Hippocampal formation (tissue), 2 donors: ENCODE measurements around the gene AKAP6.

ENCODE experiments used
- DNase-seq, 2 donors: peaks; one replicate each; lab custom pipeline; 2025; lab: John Stamatoyannopoulos, UW

Gene AKAP6

GRCh38 chr14:32408018-32408417 is 78.9 kb downstream of the AKAP6 start:
- DNase-seq, result no peak

- DNase-seq, result no peak
Measured at GRCh38 chr14:32412103-32412502, 83.0 kb downstream of the AKAP6 start.

DNA sequence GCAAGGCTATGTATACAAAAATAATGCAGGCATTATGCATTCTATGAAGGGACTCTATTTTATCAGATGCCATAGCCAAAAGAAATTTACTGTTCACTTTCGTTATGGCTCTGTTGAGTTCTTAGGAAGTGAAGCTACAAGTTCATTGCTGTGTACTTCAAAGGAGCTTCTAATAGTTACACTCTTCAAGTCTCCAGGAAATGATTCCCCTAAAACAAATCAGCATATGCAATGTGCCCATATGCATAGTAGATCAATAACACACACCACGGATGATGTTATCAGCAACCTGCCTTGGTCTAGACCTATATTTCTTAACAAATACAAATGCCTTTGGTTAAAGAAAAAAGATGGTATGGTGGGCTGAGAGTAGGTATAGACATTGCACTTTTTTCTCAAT is 83.4 kb downstream of the AKAP6 start:
- no peak for DNase-seq

DNA sequence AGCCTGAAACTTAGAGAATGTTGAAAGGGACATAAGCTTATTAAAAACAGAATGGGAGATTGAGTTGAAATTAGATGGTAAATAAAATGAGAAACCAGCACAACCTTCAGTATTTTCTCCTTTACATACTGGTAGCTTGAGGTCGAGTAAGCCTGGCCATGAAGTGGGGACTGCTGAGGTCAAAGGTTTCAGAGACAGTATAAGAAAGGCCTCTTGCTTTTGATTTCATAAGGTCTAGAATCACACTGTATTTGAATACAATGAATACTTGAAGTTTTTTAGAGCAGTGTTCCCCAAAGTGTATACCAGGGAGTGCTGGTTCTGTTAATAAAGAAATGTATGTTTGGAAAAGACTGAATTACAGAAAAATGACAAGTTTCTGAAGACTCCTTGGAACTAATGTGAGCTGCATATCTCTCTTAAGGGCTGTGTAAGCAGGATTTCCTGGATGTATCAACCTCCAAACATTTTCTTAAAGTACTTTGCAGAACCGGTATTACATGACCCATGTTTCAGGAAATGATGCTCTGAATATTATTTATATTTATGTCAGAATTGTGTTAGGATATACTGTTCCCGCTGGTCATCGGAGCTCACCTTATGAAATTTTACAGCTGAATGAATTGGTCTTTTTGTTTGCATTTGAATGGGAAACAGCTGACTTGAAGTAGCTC is 85.0 kb downstream of the AKAP6 start:
- DNase-seq, result no peak

DNA sequence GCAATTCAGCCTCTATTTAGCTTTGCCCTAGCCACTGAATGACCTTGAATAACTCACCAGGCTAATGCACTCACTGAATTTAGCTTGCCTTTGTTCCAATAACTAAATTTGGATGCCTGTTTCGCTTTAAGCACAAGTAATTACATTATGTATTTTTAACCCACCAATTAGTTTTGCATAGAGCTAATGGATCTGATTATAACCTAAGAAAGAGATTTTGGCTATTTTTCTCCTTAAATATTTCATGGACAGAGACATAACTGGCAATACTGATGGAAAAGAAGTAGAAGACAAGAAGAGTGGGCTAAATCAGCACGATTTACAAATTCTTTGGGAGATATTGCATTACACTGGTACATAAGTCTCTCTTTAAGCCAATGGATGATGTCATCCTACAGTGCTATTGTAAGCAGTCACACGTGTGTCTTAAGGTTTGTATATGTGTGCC is 85.7 kb downstream of the AKAP6 start:
- no peak for DNase-seq

- DNase-seq, result no peak
Measured at GRCh38 chr14:32417956-32418552, 89.0 kb downstream of the AKAP6 start.

- DNase-seq, result no peak
Measured at GRCh38 chr14:32419429-32419828, 90.3 kb downstream of the AKAP6 start.

DNA sequence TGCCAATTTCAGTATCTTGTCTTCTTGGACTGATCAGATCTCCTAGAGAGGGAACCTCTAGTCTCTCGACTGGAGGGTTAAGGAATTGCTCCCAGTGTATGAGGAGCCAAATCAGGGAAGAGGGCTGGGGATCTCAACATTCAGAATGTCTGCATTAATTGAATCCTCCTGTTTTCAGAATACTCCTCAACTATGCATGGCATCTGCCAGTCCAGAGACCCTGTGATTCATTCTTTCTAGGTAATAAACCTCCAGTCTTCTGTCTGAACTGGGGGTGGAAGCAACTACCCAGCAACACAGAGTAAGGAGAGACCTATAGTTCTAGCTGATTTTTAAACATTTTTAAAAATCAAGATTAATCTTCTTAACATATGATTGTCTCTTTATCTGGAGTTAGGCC is 92.7 kb downstream of the AKAP6 start:
- DNase-seq, result no peak

DNA sequence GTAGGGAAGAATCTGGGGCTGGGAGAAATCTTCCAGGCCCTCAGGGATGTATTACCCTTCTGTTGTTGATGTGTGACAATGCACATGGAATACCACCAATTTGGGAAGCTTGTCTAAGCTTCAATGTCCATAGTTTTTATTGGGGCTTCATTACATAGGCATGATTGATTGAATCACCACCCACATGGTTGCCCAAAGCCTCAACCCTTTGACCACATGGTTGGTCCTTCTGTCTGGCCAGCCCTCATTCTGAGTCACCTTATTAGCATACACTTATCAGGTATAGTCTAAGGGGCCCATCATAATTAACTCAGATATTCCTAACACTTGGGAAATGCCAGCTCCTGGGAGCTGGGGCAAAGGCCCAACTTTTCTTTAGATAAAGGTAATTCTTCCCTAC is 93.3 kb downstream of the AKAP6 start:
- DNase-seq, result no peak

DNA sequence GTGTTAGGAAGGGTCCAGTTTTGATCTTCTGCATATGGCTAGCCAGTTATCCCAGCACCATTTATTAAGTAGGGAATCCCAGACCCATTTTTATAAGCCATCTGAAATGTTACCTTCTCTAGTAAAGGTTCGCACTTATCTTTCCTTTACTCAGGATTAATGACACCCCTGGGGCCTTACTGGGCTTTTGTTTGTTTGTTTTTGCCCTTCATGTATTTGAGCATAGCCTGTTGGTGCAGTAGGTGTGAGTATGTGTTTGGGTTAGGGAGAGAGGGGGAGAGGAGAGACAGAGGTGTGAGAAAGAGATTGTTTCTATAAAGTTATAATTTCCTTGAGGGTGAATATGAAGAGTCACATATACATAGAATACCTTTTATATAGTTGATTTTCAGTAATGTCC is 96.9 kb downstream of the AKAP6 start:
- DNase-seq, result no peak

DNA sequence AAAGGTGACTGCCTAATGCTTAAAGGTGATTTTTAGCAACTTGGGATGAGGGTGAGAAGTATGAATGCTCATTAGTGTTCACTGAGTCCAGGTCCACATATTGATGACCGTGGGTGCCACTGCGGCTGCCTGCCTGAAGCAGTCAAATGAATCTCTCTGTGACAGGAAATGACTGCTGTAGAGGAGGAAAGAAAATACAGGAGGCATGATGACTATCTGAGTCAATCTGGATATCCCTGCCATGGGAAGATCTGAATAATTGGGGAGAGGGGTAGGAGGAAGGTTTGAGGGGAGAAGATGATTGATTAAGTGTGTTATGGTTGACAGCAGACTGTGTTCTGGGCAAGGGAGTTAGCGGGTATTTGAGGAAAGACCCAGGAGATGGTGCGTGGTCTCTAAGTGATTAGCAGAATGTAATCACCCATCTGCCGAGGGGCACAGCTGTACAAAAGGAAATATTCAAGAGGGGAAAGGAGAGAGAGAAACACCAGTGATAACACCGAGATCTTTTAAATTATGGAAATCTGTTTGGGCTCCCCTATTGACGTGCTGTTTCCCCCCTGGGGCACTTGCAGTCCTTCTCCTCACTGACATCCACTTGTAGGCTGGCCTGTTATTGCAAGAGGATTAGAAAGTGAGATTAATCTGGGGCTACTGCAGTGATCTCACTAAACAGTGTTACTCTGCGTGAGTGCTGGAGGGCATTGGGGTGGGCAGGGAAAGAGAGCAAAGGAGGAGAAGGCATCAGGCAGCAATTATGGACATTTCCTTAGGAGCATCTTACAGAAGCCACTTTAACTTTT is 97.7 kb downstream of the AKAP6 start:
- DNase-seq, result no peak

DNA sequence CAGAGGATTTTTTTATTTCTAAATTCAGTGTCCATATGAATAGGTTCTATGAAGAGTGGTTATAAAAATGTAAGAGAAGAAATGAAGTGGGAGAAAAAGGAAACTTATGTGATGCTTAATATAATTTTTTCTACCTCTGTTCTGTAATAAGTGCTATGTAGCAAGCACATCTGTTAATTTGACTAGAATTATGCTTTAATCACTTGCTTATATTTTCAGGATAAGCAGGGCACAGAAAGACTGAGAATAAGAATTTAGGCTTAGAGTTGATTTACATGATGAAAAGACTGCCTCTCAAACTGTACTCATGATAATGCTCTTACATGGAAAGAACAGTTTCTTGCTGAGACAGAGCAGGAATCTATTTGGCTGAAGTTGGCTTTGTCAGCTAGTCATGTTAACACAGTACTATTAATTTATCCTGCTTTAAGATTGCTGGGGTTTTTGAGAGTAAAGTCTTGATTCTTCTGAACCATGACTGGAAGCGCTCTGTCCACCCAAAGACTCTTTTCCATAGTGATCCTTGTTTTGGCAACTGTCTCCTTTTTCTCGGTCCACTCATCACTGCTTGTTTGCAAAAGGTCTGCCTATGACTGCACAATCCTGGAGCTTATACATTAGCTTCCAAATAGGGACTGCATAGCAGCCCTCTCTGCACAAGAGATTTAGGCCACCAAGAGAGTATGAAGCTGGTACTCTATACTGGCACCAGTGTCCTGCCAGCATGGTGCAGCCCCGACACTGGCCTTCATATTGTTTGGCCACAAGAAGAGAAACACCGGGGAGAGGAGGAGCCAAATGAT is 98.8 kb downstream of the AKAP6 start:
- no peak for DNase-seq

GRCh38 chr14:32428875-32429274 is 99.8 kb downstream of the AKAP6 start:
- no peak for DNase-seq

GRCh38 chr14:32430326-32430725 is 101.2 kb downstream of the AKAP6 start:
- peak in 1 of 2 donors; percentile 31 for DNase-seq

DNA sequence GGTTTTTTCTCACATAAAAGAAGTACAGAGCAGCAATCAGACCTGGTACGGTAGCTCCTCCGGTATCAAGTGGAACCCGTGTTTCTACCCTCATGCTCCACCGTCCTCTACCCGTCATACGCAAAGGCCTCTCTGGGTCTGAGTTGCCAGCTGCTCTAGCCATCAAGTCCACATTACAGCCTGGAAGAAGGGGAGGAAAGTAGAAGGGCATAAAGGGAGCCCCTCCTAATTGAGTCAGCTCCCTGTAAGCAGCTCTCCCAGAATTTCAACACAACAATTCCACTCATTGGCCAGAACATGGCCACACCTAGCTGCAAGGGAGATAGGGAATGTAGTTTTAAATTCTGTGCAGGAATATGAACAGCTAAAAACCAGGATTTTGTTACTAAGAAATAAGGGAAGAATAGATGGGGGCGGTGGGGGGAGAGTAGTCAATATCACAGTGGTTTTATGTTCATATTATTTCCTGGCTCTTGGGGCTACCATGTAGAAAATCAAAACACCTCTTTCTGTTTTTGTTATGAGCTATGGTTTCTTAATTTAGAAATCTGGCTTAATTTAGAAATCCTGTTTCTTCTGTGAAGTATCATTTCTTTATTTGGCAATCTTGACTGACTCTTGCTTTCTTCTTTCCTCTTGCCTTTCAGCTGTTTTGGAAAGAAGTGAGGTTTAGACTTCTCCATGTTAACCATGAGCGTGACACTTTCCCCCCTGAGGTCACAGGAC is 103.9 kb downstream of the AKAP6 start:
- DNase-seq, result peak in 1 of 2 donors; percentile 40

DNA sequence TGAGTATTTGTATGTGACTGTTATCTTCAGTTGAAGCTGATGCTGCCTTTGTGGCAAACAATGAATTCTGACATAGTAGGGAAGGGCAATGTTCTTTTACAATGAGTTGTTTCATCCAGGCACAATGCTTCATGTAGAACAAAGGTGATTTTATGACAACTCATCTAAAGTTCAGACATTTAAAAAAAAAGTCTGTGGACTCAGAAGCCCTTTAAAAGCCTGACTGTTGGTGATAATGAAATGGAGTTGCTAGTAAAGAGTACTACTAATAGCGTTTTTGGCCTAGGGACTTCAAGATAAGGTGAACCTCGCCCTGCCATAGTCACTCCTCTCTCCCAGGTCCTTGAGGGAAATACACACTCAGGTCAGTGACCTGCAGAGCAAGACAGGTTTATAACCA is 105.1 kb downstream of the AKAP6 start:
- peak in 1 of 2 donors; percentile 76 for DNase-seq

- DNase-seq, result no peak
Measured at GRCh38 chr14:32434880-32435279, 105.8 kb downstream of the AKAP6 start.

GRCh38 chr14:32435411-32435810 is 106.3 kb downstream of the AKAP6 start:
- no peak for DNase-seq

DNA sequence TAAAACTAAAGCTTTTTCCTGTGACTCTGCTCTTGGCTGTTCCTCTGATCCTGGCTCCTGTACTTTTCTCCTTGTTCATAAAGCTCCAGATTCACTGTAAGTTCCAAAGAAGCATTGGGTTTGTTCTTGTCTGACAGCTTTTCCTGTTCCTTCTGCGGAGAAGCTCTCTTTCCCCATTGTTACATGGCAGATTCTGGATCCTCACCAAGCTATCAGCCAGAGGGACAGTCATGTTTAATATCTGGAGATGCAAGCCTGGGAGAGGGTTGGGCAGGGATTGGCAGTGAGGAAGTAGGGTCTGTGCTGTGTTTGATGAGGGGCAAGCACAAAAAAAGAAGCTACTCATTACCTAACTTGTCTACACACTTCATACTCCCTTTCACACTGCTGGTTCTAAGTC is 107.9 kb downstream of the AKAP6 start:
- DNase-seq, result no peak

- no peak for DNase-seq
Measured at GRCh38 chr14:32438517-32438916, 109.4 kb downstream of the AKAP6 start.

GRCh38 chr14:32443890-32444661 is 115.0 kb downstream of the AKAP6 start:
- no peak for DNase-seq
